HL-60 (cell line): Measurements from ENCODE around the gene CBY1.

Experiments used
- GABPA ChIP-seq: IDR thresholded peaks from 2 replicates; pipeline ENCODE4 v1.6.1; 2012; ENCODE audit warnings: low read depth
- POLR2AphosphoS5 ChIP-seq: IDR thresholded peaks from 2 replicates; pipeline ENCODE4 v1.6.1; 2012; ENCODE audit warnings: low read depth
- TF ChIP-seq, protein P1 (sequence below): IDR thresholded peaks from one replicate; pipeline ENCODE4 v1.5.1; 2011; ENCODE audit warnings: low read length, control low read depth, inconsistent platforms; ENCODE audit not compliant: insufficient read depth
- TF ChIP-seq, protein P2 (sequence below): IDR thresholded peaks from 2 replicates; pipeline ENCODE4 v1.6.1; 2012; ENCODE audit warnings: low read depth; ENCODE audit not compliant: insufficient replicate concordance

DNA sequence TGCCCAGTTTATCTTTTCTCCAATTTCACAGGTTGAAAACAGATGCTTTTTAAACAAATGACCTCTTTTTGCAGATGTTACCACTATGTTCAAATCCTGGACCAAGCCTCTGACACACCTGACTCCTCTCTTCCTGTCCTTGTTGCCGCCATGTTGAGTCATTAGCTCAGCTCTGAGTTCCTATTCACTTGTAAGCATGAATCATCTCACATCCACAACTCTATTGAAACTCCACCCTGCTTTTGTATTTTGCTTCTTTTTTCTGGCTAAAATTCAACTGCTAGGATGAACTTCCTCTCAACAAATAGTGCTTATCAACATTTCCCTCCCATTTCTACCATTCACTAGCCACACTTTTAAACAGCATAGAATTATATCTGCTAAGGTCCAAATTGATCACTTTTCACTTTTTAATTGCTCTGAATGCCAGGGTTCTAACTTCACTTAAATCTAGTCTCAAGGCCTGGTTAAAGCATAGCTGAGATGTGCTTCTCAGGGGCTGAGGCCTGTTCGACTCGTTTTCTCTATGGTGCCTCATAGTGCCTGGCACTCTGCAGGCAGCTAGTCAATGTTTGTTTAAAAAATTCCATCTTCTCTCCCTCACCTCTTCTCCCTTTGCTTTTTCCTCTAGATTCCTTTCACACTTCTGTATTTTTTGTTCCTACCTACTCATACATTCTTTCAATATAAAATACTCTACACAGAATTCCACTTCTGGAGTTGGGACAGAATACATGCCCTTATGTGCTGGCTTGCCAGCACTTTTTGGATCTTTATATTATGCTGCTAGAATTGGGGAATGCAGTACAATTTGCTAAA is 40.4 kb downstream of the CBY1 start:
- TF ChIP-seq, protein P1, sequence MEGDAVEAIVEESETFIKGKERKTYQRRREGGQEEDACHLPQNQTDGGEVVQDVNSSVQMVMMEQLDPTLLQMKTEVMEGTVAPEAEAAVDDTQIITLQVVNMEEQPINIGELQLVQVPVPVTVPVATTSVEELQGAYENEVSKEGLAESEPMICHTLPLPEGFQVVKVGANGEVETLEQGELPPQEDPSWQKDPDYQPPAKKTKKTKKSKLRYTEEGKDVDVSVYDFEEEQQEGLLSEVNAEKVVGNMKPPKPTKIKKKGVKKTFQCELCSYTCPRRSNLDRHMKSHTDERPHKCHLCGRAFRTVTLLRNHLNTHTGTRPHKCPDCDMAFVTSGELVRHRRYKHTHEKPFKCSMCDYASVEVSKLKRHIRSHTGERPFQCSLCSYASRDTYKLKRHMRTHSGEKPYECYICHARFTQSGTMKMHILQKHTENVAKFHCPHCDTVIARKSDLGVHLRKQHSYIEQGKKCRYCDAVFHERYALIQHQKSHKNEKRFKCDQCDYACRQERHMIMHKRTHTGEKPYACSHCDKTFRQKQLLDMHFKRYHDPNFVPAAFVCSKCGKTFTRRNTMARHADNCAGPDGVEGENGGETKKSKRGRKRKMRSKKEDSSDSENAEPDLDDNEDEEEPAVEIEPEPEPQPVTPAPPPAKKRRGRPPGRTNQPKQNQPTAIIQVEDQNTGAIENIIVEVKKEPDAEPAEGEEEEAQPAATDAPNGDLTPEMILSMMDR: no peak
- TF ChIP-seq, protein P2, sequence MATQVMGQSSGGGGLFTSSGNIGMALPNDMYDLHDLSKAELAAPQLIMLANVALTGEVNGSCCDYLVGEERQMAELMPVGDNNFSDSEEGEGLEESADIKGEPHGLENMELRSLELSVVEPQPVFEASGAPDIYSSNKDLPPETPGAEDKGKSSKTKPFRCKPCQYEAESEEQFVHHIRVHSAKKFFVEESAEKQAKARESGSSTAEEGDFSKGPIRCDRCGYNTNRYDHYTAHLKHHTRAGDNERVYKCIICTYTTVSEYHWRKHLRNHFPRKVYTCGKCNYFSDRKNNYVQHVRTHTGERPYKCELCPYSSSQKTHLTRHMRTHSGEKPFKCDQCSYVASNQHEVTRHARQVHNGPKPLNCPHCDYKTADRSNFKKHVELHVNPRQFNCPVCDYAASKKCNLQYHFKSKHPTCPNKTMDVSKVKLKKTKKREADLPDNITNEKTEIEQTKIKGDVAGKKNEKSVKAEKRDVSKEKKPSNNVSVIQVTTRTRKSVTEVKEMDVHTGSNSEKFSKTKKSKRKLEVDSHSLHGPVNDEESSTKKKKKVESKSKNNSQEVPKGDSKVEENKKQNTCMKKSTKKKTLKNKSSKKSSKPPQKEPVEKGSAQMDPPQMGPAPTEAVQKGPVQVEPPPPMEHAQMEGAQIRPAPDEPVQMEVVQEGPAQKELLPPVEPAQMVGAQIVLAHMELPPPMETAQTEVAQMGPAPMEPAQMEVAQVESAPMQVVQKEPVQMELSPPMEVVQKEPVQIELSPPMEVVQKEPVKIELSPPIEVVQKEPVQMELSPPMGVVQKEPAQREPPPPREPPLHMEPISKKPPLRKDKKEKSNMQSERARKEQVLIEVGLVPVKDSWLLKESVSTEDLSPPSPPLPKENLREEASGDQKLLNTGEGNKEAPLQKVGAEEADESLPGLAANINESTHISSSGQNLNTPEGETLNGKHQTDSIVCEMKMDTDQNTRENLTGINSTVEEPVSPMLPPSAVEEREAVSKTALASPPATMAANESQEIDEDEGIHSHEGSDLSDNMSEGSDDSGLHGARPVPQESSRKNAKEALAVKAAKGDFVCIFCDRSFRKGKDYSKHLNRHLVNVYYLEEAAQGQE: no peak
- TF ChIP-seq POLR2AphosphoS5: no peak
- no peak for TF ChIP-seq GABPA
